GM12878 (cell line): Measurements from ENCODE around the gene WDR17. TPM values are rescaled to one million over a fixed set of nuclear protein-coding genes. Genes with fewer than 3 reads are reported as not detected.

Experiments used
- CEBPB ChIP-seq, 2 experiments: fragments of 150-350 bp in 1 of 2; IDR thresholded peaks; 2 replicates each; pipeline ENCODE4 v1.6.1; 2012 to 2014; ENCODE audit warnings: low read depth in 2 of 2, low read length in 2 of 2, borderline replicate concordance in 1 of 2, inconsistent platforms in 1 of 2
- JUNB ChIP-seq: IDR thresholded peaks from 2 replicates; pipeline ENCODE4 v1.6.1; 2016; ENCODE audit warnings: antibody characterized with exemption, mild to moderate bottlenecking
- MEF2B ChIP-seq: fragments of 450-650 bp; IDR thresholded peaks from 2 replicates; pipeline ENCODE4 v1.6.1; 2018; ENCODE audit warnings: mild to moderate bottlenecking, moderate library complexity; ENCODE audit not compliant: partially characterized antibody, poor library complexity, severe bottlenecking
- MYB ChIP-seq: fragments of 150-350 bp; IDR thresholded peaks from 2 replicates; pipeline ENCODE4 v1.6.1; 2014; ENCODE audit warnings: mild to moderate bottlenecking, low read depth, low read length, borderline replicate concordance
- NRF1 ChIP-seq: conservative IDR thresholded peaks from 2 replicates; pipeline ENCODE4 v1.6.1; 2011; ENCODE audit warnings: mild to moderate bottlenecking, low read depth, low read length, improper control_type of control experiment
- PAX8 ChIP-seq: fragments of 450-650 bp; IDR thresholded peaks from 2 replicates; pipeline ENCODE4 v1.6.1; 2017; ENCODE audit warnings: mild to moderate bottlenecking, moderate library complexity
- POU2F2 ChIP-seq: IDR thresholded peaks from 3 replicates; pipeline ENCODE4 v1.6.1; 2011; ENCODE audit warnings: low read depth, mild to moderate bottlenecking, low read length, borderline replicate concordance
- RAD21 ChIP-seq: IDR thresholded peaks from 2 replicates; pipeline ENCODE4 v1.6.1; 2011; ENCODE audit warnings: mild to moderate bottlenecking, low read depth, low read length, moderate library complexity; ENCODE audit not compliant: insufficient read depth
- RBBP5 ChIP-seq: fragments of 200-600 bp; sonication (generic); conservative IDR thresholded peaks from 2 replicates; pipeline ENCODE4 v1.6.1; 2016
- SMAD1 ChIP-seq: fragments of 450-650 bp; IDR thresholded peaks from 2 replicates; pipeline ENCODE4 v1.6.1; 2018; ENCODE audit warnings: mild to moderate bottlenecking, low read depth; ENCODE audit not compliant: partially characterized antibody
- SMAD5 ChIP-seq: IDR thresholded peaks from 2 replicates; pipeline ENCODE4 v1.6.1; 2016; ENCODE audit warnings: antibody characterized with exemption, low read depth
- SMC3 ChIP-seq: IDR thresholded peaks from 2 replicates; pipeline ENCODE4 v1.6.1; 2011; ENCODE audit warnings: low read length, improper control_type of control experiment, borderline replicate concordance
- SUPT20H ChIP-seq: IDR thresholded peaks from 2 replicates; pipeline ENCODE4 v1.6.1; 2011; ENCODE audit warnings: low read depth, mild to moderate bottlenecking, low read length, moderate library complexity, borderline replicate concordance; ENCODE audit not compliant: control insufficient read depth
- TARDBP ChIP-seq: IDR thresholded peaks from 2 replicates; pipeline ENCODE4 v1.6.1; 2016; ENCODE audit warnings: borderline replicate concordance
- TCF12 ChIP-seq: IDR thresholded peaks from 2 replicates; pipeline ENCODE4 v1.6.1; 2011; ENCODE audit warnings: low read depth, mild to moderate bottlenecking, low read length
- WRNIP1 ChIP-seq: IDR thresholded peaks from 2 replicates; pipeline ENCODE4 v1.6.1; 2011; ENCODE audit warnings: low read depth, low read length, improper control_type of control experiment, borderline replicate concordance
- ZNF207 ChIP-seq: fragments of 450-650 bp; IDR thresholded peaks from 2 replicates; pipeline ENCODE4 v1.6.1; 2014; ENCODE audit warnings: antibody characterized with exemption, mild to moderate bottlenecking, borderline replicate concordance
- ZNF384 ChIP-seq: IDR thresholded peaks from 2 replicates; pipeline ENCODE4 v1.6.1; 2012; ENCODE audit warnings: low read depth, mild to moderate bottlenecking, low read length, improper control_type of control experiment, borderline replicate concordance
- ZNF622 ChIP-seq: fragments of 450-650 bp; IDR thresholded peaks from 2 replicates; pipeline ENCODE4 v1.6.1; 2017; ENCODE audit warnings: mild to moderate bottlenecking, inconsistent platforms
- polyA plus RNA-seq, 11 experiments: library from polyadenylated mRNA; depleted of rRNA in 4 of 11; unstranded in 6 of 11; stranded (reverse) in 5 of 11; fragments of >200 nt; fragmentation: Nextera tagmentation in 4 of 11; fragmentation: Illumina TruSeq in 1 of 11; extraction: Ambion mirVana in 4 of 11; extraction: Trizol in 1 of 11; gene quantifications; 1 replicate in 1 of 11; 2 replicates in 10 of 11; pipeline versions ENCODE4 v1.2.1 to v1.2.3, GENCODE V29; 2011 to 2016; ENCODE audit warnings: inconsistent platforms in 2 of 11, missing spikeins in 2 of 11, low read depth in 1 of 11
- total RNA-seq, 4 experiments: library from RNA; depleted of rRNA in 3 of 4; stranded (reverse); fragments of >200 nt in 3 of 4; fragmentation: Illumina TruSeq in 1 of 4; extraction: Trizol in 1 of 4; gene quantifications; 2 replicates each; pipeline versions ENCODE4 v1.2.1 to v1.2.3, GENCODE V29; 2013 to 2021
- TF ChIP-seq, protein P1 (sequence below): IDR thresholded peaks from 2 replicates; pipeline ENCODE4 v1.6.1; 2012; ENCODE audit warnings: low read length, inconsistent platforms
- TF ChIP-seq, protein P2 (sequence below): IDR thresholded peaks from 2 replicates; pipeline ENCODE4 v1.6.1; 2011; ENCODE audit warnings: borderline replicate concordance, low read depth, mild to moderate bottlenecking, moderate library complexity, low read length; ENCODE audit not compliant: insufficient read depth, poor library complexity, severe bottlenecking
- TF ChIP-seq, protein P3 (sequence below): fragments of 150-350 bp; IDR thresholded peaks from 2 replicates; pipeline ENCODE4 v1.6.1; 2014; ENCODE audit warnings: mild to moderate bottlenecking, low read depth, low read length
- TF ChIP-seq, protein P4 (sequence below): fragments of 450-650 bp; formaldehyde crosslinking; IDR thresholded peaks from 2 replicates; pipeline ENCODE4 v1.5.0; 2022; ENCODE audit warnings: mild to moderate bottlenecking, missing genetic modification characterization

Gene WDR17
- total and polyA plus RNA-seq, 10 of the 15 experiments (the other 5 are each of a cell fraction or from before 2014, with no cell fraction given) = 0.43 to 3.8 (median 2.8) TPM

DNA sequence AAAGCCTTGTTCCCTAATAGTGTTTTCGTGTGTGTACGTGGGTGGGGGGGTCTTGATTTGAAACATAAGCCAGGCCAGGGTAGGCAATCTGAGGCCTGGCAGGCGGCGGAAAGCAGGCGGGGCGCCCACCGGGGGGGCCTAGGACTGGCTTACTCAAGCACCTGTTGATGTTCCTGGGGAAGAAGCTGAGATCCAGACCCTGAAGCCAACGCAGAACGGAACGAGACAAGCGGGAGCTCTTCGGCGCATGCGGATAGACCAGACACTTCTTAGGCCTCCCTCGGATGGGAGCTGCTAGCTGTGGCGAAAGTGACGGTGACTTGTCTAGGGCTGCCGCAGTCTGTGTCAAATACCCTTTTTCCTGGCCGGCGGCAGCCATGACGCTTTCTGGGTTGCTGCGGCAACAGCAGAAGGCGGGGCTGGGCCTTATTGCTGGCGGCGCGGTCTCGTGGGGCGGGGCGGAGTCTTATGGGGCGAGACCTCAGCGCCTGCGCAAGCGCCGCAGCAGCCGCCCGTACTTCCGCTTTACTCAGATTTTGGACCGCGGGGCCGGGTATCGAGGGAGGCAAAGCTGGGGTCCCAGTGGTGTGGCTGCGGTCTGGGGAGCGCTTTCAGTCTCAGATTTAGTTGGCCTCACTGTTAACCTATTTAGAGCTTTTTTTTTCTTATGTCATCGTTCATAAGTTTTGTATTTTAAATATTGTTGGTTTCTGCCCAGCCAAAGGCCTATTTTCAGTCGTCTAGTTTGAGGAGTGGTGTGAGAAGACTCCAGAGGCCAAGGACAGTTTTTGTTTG, 129.7 kb downstream of the WDR17 start, which contains the start of gene SPATA4 (continued):
- TF ChIP-seq, protein P1, sequence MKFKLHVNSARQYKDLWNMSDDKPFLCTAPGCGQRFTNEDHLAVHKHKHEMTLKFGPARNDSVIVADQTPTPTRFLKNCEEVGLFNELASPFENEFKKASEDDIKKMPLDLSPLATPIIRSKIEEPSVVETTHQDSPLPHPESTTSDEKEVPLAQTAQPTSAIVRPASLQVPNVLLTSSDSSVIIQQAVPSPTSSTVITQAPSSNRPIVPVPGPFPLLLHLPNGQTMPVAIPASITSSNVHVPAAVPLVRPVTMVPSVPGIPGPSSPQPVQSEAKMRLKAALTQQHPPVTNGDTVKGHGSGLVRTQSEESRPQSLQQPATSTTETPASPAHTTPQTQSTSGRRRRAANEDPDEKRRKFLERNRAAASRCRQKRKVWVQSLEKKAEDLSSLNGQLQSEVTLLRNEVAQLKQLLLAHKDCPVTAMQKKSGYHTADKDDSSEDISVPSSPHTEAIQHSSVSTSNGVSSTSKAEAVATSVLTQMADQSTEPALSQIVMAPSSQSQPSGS = peak; percentile 91
- TF ChIP-seq MEF2B = peak; percentile 81
- peak; percentile 85 for TF ChIP-seq JUNB
- TF ChIP-seq POU2F2 = peak; percentile 84
- no peak for TF ChIP-seq SMAD1
- TF ChIP-seq TCF12 = peak; percentile 50; the same call in 1 of the 2 replicates
- no peak for TF ChIP-seq ZNF207
- no peak for TF ChIP-seq SMAD5
- no peak for TF ChIP-seq MYB
- 0 out of 2 replicates have a peak, but pooled peaks have one; percentile 4 for TF ChIP-seq RAD21
- TF ChIP-seq ZNF384 = peak; percentile 51; the same call in 1 of the 2 replicates
- no peak for TF ChIP-seq WRNIP1
- TF ChIP-seq CEBPB (IDR thresholded peaks at IDR 0.05; ENCODE audit: borderline replicate concordance in 1 of 2, low read depth in 2 of 2, low read length in 2 of 2) = no peak
- TF ChIP-seq RBBP5 = no peak
- TF ChIP-seq NRF1 = peak; percentile 79
- TF ChIP-seq, protein P2, sequence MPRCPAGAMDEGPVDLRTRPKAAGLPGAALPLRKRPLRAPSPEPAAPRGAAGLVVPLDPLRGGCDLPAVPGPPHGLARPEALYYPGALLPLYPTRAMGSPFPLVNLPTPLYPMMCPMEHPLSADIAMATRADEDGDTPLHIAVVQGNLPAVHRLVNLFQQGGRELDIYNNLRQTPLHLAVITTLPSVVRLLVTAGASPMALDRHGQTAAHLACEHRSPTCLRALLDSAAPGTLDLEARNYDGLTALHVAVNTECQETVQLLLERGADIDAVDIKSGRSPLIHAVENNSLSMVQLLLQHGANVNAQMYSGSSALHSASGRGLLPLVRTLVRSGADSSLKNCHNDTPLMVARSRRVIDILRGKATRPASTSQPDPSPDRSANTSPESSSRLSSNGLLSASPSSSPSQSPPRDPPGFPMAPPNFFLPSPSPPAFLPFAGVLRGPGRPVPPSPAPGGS = peak; percentile 85
- TF ChIP-seq, protein P3, sequence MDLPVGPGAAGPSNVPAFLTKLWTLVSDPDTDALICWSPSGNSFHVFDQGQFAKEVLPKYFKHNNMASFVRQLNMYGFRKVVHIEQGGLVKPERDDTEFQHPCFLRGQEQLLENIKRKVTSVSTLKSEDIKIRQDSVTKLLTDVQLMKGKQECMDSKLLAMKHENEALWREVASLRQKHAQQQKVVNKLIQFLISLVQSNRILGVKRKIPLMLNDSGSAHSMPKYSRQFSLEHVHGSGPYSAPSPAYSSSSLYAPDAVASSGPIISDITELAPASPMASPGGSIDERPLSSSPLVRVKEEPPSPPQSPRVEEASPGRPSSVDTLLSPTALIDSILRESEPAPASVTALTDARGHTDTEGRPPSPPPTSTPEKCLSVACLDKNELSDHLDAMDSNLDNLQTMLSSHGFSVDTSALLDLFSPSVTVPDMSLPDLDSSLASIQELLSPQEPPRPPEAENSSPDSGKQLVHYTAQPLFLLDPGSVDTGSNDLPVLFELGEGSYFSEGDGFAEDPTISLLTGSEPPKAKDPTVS = no peak; the same call in 1 of the 2 replicates
- no peak for TF ChIP-seq SUPT20H
- TF ChIP-seq, protein P4, sequence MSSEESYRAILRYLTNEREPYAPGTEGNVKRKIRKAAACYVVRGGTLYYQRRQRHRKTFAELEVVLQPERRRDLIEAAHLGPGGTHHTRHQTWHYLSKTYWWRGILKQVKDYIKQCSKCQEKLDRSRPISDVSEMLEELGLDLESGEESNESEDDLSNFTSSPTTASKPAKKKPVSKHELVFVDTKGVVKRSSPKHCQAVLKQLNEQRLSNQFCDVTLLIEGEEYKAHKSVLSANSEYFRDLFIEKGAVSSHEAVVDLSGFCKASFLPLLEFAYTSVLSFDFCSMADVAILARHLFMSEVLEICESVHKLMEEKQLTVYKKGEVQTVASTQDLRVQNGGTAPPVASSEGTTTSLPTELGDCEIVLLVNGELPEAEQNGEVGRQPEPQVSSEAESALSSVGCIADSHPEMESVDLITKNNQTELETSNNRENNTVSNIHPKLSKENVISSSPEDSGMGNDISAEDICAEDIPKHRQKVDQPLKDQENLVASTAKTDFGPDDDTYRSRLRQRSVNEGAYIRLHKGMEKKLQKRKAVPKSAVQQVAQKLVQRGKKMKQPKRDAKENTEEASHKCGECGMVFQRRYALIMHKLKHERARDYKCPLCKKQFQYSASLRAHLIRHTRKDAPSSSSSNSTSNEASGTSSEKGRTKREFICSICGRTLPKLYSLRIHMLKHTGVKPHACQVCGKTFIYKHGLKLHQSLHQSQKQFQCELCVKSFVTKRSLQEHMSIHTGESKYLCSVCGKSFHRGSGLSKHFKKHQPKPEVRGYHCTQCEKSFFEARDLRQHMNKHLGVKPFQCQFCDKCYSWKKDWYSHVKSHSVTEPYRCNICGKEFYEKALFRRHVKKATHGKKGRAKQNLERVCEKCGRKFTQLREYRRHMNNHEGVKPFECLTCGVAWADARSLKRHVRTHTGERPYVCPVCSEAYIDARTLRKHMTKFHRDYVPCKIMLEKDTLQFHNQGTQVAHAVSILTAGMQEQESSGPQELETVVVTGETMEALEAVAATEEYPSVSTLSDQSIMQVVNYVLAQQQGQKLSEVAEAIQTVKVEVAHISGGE (CRISPR knock-in tag) = no peak
- TF ChIP-seq ZNF622 = no peak
- no peak for TF ChIP-seq TARDBP
- no peak for TF ChIP-seq PAX8
- no peak for TF ChIP-seq SMC3
